ENCODE data around the gene NFYC.
A peak's percentile ranks its signal among the peaks of the same experiment; 100 is the strongest.
"Not testable (repeated sequence)": the region's sequence is repeated elsewhere in the genome, so short reads cannot be mapped to it uniquely, and the experiment has no call there.

The NFYC gene

GRCh38 chr1:40665335-40666171 is 26.0 kb upstream of the NFYC start, which contains the start of gene RIMS3:
TSS of gene RIMS3 (minus strand) at chr1:40665682. CDS start at chr1:40641925, 23,757 bp downstream.
- peak; percentile 82 for DNase-seq

GRCh38 chr1:40668769-40669525 is 22.6 kb upstream of the NFYC start:
- DNase-seq: peak; percentile 85

DNA sequence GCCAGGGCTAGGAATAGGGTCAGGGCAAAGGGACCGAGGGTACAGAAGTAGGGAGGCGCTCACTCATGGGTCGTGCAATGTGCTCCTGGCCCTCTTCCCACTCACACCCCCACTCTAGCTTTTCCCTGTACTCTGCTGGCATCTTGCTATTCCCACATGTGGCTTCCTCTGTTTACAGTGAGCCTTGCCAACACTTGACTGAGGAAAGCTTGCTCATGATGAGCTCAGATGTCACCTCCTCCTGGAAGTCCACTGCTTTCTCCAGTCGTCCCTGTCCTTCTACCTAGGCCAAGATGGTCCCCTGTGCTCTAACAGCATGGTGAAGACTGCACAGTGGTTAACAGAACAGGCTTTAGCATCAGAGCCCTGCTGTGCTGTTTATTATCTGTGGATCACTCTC is 18.1 kb upstream of the NFYC start:
- no peak for DNase-seq

- no peak for DNase-seq
Measured at GRCh38 chr1:40676501-40676900, 15.0 kb upstream of the NFYC start.

- DNase-seq: no peak
Measured at GRCh38 chr1:40679165-40679953, 12.1 kb upstream of the NFYC start.

- DNase-seq: no peak
Measured at GRCh38 chr1:40684669-40685068, 6.8 kb upstream of the NFYC start.

GRCh38 chr1:40687059-40687458 is 4.4 kb upstream of the NFYC start:
- no peak for DNase-seq

- no peak for DNase-seq
Measured at GRCh38 chr1:40687661-40688060, 3.8 kb upstream of the NFYC start.

- no peak for DNase-seq
Measured at GRCh38 chr1:40689737-40690136, 1.8 kb upstream of the NFYC start.

- no peak for DNase-seq
Measured at GRCh38 chr1:40690771-40691537, 550 bp upstream of the NFYC start.

GRCh38 chr1:40692429-40692895 is 958 bp downstream of the NFYC start:
- no peak for DNase-seq

GRCh38 chr1:40693425-40693824 is 1.9 kb downstream of the NFYC start:
- DNase-seq: no peak

DNA sequence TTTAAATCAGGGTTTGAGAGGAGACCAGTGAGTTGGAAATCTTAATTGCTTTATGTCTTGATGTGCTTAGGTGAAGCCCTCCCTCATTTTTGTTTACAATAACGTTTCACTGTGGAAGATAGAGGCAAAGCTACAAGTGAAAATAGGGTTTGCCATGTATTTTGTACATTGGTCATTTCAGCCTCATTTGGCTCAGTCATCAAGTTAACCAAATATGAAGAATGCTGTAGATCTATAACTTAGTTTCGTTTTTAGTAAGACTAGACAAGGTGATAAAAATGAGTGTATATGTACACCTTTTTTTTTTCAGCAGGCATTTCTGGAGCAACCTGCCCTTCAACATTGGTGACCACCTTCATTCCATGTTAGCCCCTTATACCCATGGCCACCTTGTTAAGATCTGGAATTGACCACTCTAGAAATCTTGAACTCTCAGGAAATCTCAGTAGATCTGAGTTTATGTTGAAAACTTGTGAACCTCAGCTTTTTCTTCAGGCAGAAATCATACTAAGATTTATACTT is 2.9 kb downstream of the NFYC start:
- peak; percentile 67 for DNase-seq

- no peak for DNase-seq
Measured at GRCh38 chr1:40696294-40696693, 4.8 kb downstream of the NFYC start.

- DNase-seq: peak; percentile 37
Measured at GRCh38 chr1:40697436-40697835, 5.9 kb downstream of the NFYC start.

DNA sequence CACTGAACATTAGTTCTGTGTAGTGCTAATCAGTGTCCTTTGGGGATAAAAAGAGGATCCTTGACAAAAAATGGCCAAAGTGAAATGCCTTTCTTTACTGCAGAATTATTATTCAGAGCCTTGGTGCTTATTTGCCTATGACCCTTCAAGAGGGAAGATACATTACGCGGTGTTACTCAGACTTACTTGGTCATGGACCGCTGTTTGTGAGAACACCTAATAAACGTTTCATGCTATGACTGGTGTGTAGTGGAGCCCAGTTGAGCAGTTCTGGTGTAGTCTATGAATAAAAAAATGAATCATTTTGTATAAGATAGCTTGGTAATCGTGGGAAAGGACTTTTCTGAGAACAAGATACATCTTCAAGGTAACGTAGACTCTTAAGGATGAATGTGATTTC is 8.3 kb downstream of the NFYC start:
- DNase-seq: peak; percentile 69

DNA sequence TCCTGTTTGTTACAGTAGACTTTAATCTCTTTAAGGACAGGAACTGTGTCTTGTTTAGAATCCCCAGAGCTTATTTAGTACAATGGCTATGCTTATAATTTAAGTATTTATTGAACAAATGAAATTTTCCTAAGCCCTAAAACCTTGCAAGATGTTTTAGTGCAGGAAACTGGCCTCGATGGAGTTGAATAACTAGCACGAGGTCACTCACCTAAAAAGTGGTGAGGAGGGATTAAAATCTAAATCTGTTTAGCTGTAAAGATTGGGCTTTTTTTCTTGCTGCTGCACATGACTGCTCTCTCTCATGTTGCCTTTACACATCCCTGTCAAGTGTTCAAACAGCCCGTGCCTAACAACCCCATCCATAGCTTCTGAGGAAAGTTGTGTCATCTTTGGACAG is 10.2 kb downstream of the NFYC start:
- no peak for DNase-seq

DNA sequence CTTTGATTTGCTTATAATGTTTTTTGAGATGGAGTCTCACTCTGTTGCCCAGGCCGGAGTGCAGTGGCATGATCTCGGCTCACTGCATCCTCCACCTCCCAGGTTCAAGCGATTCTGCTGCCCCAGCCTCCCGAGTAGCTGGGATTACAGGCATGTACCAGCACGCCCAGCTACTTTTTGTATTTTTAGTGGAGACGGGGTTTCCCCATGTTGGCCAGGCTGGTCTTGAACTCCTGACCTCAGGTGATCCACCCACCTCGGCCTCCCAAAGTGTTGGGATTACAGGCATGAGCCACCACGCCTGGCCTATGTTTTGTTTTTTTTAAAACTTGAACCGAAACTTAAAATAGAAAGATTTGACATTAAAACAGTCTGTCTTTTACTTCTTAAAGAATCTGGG is 11.3 kb downstream of the NFYC start:
- DNase-seq: not testable (repeated sequence)

GRCh38 chr1:40703316-40703715 is 11.8 kb downstream of the NFYC start:
- DNase-seq: no peak

DNA sequence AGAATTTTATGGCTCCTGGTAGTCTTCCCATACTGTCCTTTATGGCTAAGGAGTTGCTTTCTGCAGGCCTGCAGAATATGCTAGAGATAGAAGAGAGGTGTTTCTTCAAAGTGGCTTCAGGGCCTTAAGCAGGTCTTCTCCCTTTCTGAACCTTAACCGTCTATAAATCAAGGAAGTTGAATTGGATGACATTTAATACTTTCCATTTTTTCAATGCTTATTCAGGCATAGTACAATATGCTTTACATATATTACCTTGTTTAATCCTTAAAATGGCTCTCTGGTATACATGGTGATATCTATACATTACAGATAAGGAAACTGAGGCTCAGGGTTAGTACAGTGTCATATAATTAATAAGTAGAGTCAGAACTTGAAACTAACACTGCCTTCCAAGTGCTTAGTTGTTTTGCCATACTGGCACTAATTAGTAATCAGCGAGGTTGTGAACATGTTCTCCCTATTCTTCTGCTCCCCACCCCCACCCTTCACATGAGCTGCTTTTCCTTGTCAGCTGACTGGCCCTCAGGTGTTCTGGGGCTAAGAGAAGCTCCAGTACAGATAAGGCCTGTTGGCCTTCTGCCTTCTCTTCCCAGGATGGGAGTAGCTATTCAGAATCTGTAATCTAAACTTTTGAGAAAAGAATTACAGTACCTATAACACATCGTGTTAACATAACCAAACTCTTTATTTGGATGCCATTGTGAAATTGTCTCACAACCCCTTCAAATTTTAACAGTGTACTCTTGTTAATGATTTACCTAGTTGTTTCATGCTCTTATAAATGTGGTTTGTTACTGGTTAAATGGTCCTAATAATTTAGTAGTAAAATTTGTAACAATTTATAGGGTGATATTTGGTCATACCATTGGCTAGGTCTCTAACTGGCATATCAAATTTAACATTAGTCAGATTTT is 13.6 kb downstream of the NFYC start:
- no peak for DNase-seq

GRCh38 chr1:40706626-40707025 is 15.1 kb downstream of the NFYC start:
- no peak for DNase-seq
